Mesendoderm (in vitro differentiated cells): Measurements from ENCODE around the gene C3orf20.

Experiments
- DNase-seq: peaks from one replicate; pipeline ENCODE4 v3.0.0; 2013
- H2AK5ac ChIP-seq: 2 replicates; pipeline ENCODE4 v1.6.1; 2013; ENCODE audit warnings: low read length, inconsistent platforms
- H2BK120ac ChIP-seq: 2 replicates; pipeline ENCODE4 v1.6.1; 2013; ENCODE audit warnings: low read depth, mild to moderate bottlenecking, low read length, moderate library complexity, mixed read lengths
- H2BK15ac ChIP-seq: replicated peaks from 2 replicates; pipeline ENCODE4 v1.6.1; 2013; ENCODE audit warnings: low read depth, mild to moderate bottlenecking, moderate library complexity
- H2BK5ac ChIP-seq: 2 replicates; pipeline ENCODE4 v1.6.1; 2013; ENCODE audit warnings: low read length, inconsistent platforms
- H3K18ac ChIP-seq: 2 replicates; pipeline ENCODE4 v1.6.1; 2013; ENCODE audit warnings: mild to moderate bottlenecking, low read length, mixed read lengths
- H3K23ac ChIP-seq: one replicate; pipeline ENCODE4 v1.6.1; 2013; ENCODE audit warnings: low read length
- H3K27ac ChIP-seq: 2 replicates; pipeline ENCODE4 v1.5.1; 2013; ENCODE audit warnings: low read depth, mild to moderate bottlenecking, inconsistent platforms, low read length, moderate library complexity
- H3K27me3 ChIP-seq: 2 replicates; pipeline ENCODE4 v1.6.1; 2013; ENCODE audit warnings: low read length, control low read depth, mild to moderate bottlenecking, inconsistent platforms; ENCODE audit not compliant: insufficient read depth, poor library complexity
- H3K36me3 ChIP-seq: 2 replicates; pipeline ENCODE4 v1.6.1; 2013; ENCODE audit warnings: low read length, inconsistent platforms; ENCODE audit not compliant: control insufficient read depth, insufficient read depth
- H3K4ac ChIP-seq: one replicate; pipeline ENCODE4 v1.6.1; 2013; ENCODE audit warnings: low read depth, mild to moderate bottlenecking, low read length, moderate library complexity
- H3K4me1 ChIP-seq: 2 replicates; pipeline ENCODE4 v1.6.1; 2013; ENCODE audit warnings: low read depth, low read length, inconsistent platforms; ENCODE audit not compliant: control insufficient read depth
- H3K4me2 ChIP-seq: 2 replicates; pipeline ENCODE4 v1.6.1; 2013; ENCODE audit warnings: low read length
- H3K4me3 ChIP-seq: 2 replicates; pipeline ENCODE4 v1.5.1; 2013; ENCODE audit warnings: mild to moderate bottlenecking, low read length
- H3K56ac ChIP-seq: one replicate; pipeline ENCODE4 v1.6.1; 2013; ENCODE audit warnings: low read length
- H3K79me1 ChIP-seq: 2 replicates; pipeline ENCODE4 v1.6.1; 2013; ENCODE audit warnings: low read length, inconsistent platforms
- H3K79me2 ChIP-seq: 2 replicates; pipeline ENCODE4 v1.6.1; 2013; ENCODE audit warnings: mild to moderate bottlenecking, low read length; ENCODE audit not compliant: control insufficient read depth, insufficient read depth
- H3K9ac ChIP-seq: 2 replicates; pipeline ENCODE4 v1.6.1; 2013; ENCODE audit warnings: low read length, inconsistent platforms
- H4K5ac ChIP-seq: one replicate; pipeline ENCODE4 v1.6.1; 2013; ENCODE audit warnings: low read length
- H4K8ac ChIP-seq: one replicate; pipeline ENCODE4 v1.6.1; 2013; ENCODE audit warnings: low read depth, mild to moderate bottlenecking, control low read depth, low read length, moderate library complexity
- WGBS: extraction: QIAGEN DNeasy Blood & Tissue Kit; methylation state at CpG from one replicate; pipeline ENCODE4 v1.1.7; 2013; ENCODE audit warnings: low lambda C conversion rate, missing lambda C conversion rate; ENCODE audit not compliant: insufficient coverage; ENCODE audit errors: extremely low coverage; 5-methylcytosine and 5-hydroxymethylcytosine counted together

Gene C3orf20

GRCh38 chr3:14793858-14794234 lies 118.9 kb downstream of the C3orf20 start:
- H4K8ac ChIP-seq = no peak overlapping the region
- H3K18ac ChIP-seq = no peak overlapping the region
- no peak overlapping the region for H3K4me3 ChIP-seq
- H3K23ac ChIP-seq = no peak overlapping the region
- H2AK5ac ChIP-seq = no peak overlapping the region
- H3K27ac ChIP-seq = no peak overlapping the region
- no peak overlapping the region for H2BK5ac ChIP-seq
- H2BK120ac ChIP-seq = no peak overlapping the region
- no peaks in the 10 kb centered on the region for H3K4me1 ChIP-seq
- no peaks in the 10 kb centered on the region for H3K79me2 ChIP-seq
- no peak for DNase-seq
- no peak overlapping the region for H3K4ac ChIP-seq
- H3K36me3 ChIP-seq = no peaks in the 10 kb centered on the region
- H3K56ac ChIP-seq = no peak overlapping the region
- H3K9ac ChIP-seq = no peak overlapping the region
- no CpG with 5 or more reads among the region's 5 CpGs for WGBS
- H3K79me1 ChIP-seq = no peaks in the 10 kb centered on the region
- H4K5ac ChIP-seq = no peak overlapping the region
- no peak overlapping the region for H3K4me2 ChIP-seq
- no peaks in the 10 kb centered on the region for H3K27me3 ChIP-seq
- H2BK15ac ChIP-seq = no peak overlapping the region

GRCh38 chr3:14794435-14794834 lies 119.5 kb downstream of the C3orf20 start:
- Histone ChIP-seq H3K18ac (no peak overlapping the region), H4K5ac (no peak overlapping the region), H3K9ac (no peak overlapping the region), H4K8ac (no peak overlapping the region), H2AK5ac (no peak overlapping the region), H2BK5ac (no peak overlapping the region), H3K79me1 (no peaks in the 10 kb centered on the region), H3K36me3 (no peaks in the 10 kb centered on the region), H3K79me2 (no peaks in the 10 kb centered on the region), H3K27me3 (no peaks in the 10 kb centered on the region), H3K23ac (no peak overlapping the region), H3K4me3 (no peak overlapping the region), H3K4ac (no peak overlapping the region), H3K4me2 (no peak overlapping the region), H3K56ac (no peak overlapping the region), H2BK15ac (no peak overlapping the region), H3K4me1 (no peaks in the 10 kb centered on the region), H2BK120ac (no peak overlapping the region), H3K27ac (no peak overlapping the region)
- no peak for DNase-seq
- WGBS = no CpG with 5 or more reads among the region's 2 CpGs

GRCh38 chr3:14795996-14796395 lies 121.1 kb downstream of the C3orf20 start:
- Histone ChIP-seq H3K27ac (no peak overlapping the region), H3K9ac (no peak overlapping the region), H2BK5ac (no peak overlapping the region), H3K18ac (no peak overlapping the region), H4K5ac (no peak overlapping the region), H4K8ac (no peak overlapping the region), H3K36me3 (no peaks in the 10 kb centered on the region), H2AK5ac (no peak overlapping the region), H3K79me1 (no peaks in the 10 kb centered on the region), H3K4me2 (no peak overlapping the region), H3K79me2 (no peaks in the 10 kb centered on the region), H3K56ac (no peak overlapping the region), H2BK120ac (no peak overlapping the region), H3K4me1 (no peaks in the 10 kb centered on the region), H3K4ac (no peak overlapping the region), H3K4me3 (no peak overlapping the region), H3K27me3 (no peaks in the 10 kb centered on the region), H3K23ac (no peak overlapping the region), H2BK15ac (no peak overlapping the region)
- DNase-seq = no peak
- WGBS = no CpG with 5 or more reads among the region's 2 CpGs

GRCh38 chr3:14796403-14797077 lies 121.6 kb downstream of the C3orf20 start:
- no peak overlapping the region for H2BK15ac ChIP-seq

GRCh38 chr3:14797731-14798130 lies 122.8 kb downstream of the C3orf20 start:
- Histone ChIP-seq H3K4me3 (no peak overlapping the region), H2BK120ac (no peak overlapping the region), H3K27ac (no peak overlapping the region), H3K27me3 (no peaks in the 10 kb centered on the region), H3K36me3 (no peaks in the 10 kb centered on the region), H3K4me2 (no peak overlapping the region), H2AK5ac (no peak overlapping the region), H3K4ac (no peak overlapping the region), H3K23ac (no peak overlapping the region), H2BK15ac (no peak overlapping the region), H4K5ac (no peak overlapping the region), H3K9ac (no peak overlapping the region), H3K56ac (no peak overlapping the region), H3K4me1 (no peaks in the 10 kb centered on the region), H3K79me2 (no peaks in the 10 kb centered on the region), H3K18ac (no peak overlapping the region), H2BK5ac (no peak overlapping the region), H3K79me1 (no peaks in the 10 kb centered on the region), H4K8ac (no peak overlapping the region)
- no peak for DNase-seq
- WGBS = no CpG with 5 or more reads among the region's 4 CpGs

More at GRCh38 chr3:14796403-14797077, 121.6 kb downstream of the C3orf20 start:
- Histone ChIP-seq H3K79me1 (no peaks in the 10 kb centered on the region), H3K36me3 (no peaks in the 10 kb centered on the region), H3K4ac (no peak overlapping the region), H3K23ac (no peak overlapping the region), H2BK5ac (no peak overlapping the region), H3K4me3 (no peak overlapping the region), H3K27ac (no peak overlapping the region), H3K27me3 (no peaks in the 10 kb centered on the region), H2AK5ac (no peak overlapping the region), H3K4me1 (no peaks in the 10 kb centered on the region), H3K18ac (no peak overlapping the region), H3K4me2 (no peak overlapping the region), H3K56ac (no peak overlapping the region), H4K5ac (no peak overlapping the region), H2BK120ac (no peak overlapping the region), H4K8ac (no peak overlapping the region), H3K9ac (no peak overlapping the region), H3K79me2 (no peaks in the 10 kb centered on the region)
- no CpG with 5 or more reads among the region's 14 CpGs for WGBS
- DNase-seq = no peak

GRCh38 chr3:14798231-14798630 lies 123.3 kb downstream of the C3orf20 start:
- Histone ChIP-seq H3K4me3 (no peak overlapping the region), H3K36me3 (no peaks in the 10 kb centered on the region), H4K5ac (no peak overlapping the region), H3K4me1 (no peaks in the 10 kb centered on the region), H3K18ac (no peak overlapping the region), H3K79me2 (no peaks in the 10 kb centered on the region), H3K4me2 (no peak overlapping the region), H2BK120ac (no peak overlapping the region), H3K4ac (no peak overlapping the region), H2BK15ac (no peak overlapping the region), H2AK5ac (no peak overlapping the region), H3K9ac (no peak overlapping the region), H3K79me1 (no peaks in the 10 kb centered on the region), H3K27ac (no peak overlapping the region), H4K8ac (no peak overlapping the region), H3K56ac (no peak overlapping the region), H3K23ac (no peak overlapping the region), H3K27me3 (no peaks in the 10 kb centered on the region), H2BK5ac (no peak overlapping the region)
- no peak for DNase-seq
- no CpG with 5 or more reads among the region's 6 CpGs for WGBS
